Fibroblast of gingiva (primary cell): ENCODE measurements around the gene NTMT1.
A peak's percentile ranks its signal among the peaks of the same experiment; 100 is the strongest.
"Not testable (repeated sequence)": the region's sequence is repeated elsewhere in the genome, so short reads cannot be mapped to it uniquely, and the experiment has no call there.

Source experiments
- DNase-seq: peaks from one replicate; pipeline ENCODE4 v3.0.0-alpha.2; 2011; ENCODE audit warnings: low read depth

The NTMT1 gene

DNA sequence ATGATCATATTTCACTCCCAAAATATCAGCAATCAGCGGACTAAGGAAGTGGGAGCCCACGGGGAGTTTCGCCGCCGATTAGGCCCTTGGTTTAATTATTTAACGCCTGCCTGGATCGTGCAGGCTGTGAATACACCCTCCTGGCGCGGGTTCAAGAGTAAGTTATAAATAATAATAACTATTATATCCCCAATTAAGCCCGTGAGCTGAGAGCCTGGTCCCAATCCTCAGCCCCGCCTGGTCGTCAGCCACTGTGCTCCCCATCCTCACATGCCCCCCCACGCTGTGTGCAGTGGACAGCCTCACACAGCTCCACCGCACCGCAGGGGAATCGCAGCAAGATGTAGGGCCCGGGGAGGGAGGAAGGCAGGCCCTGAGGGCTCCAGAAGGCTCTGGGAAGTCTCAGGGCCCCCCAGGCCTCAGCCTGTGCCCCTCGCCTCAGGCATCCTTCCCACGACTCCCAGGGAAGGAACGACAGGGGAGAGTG is 28.6 kb downstream of the NTMT1 start:
- DNase-seq = no peak

- no peak for DNase-seq
Measured at GRCh38 chr9:129655154-129655553, 29.2 kb downstream of the NTMT1 start.

GRCh38 chr9:129655696-129656095 is 29.7 kb downstream of the NTMT1 start:
- no peak for DNase-seq

GRCh38 chr9:129656795-129657390 is 30.9 kb downstream of the NTMT1 start:
- no peak for DNase-seq

GRCh38 chr9:129661029-129661428 is 35.1 kb downstream of the NTMT1 start:
- DNase-seq = no peak

GRCh38 chr9:129662239-129662638 is 36.3 kb downstream of the NTMT1 start:
- not testable (repeated sequence) for DNase-seq

DNA sequence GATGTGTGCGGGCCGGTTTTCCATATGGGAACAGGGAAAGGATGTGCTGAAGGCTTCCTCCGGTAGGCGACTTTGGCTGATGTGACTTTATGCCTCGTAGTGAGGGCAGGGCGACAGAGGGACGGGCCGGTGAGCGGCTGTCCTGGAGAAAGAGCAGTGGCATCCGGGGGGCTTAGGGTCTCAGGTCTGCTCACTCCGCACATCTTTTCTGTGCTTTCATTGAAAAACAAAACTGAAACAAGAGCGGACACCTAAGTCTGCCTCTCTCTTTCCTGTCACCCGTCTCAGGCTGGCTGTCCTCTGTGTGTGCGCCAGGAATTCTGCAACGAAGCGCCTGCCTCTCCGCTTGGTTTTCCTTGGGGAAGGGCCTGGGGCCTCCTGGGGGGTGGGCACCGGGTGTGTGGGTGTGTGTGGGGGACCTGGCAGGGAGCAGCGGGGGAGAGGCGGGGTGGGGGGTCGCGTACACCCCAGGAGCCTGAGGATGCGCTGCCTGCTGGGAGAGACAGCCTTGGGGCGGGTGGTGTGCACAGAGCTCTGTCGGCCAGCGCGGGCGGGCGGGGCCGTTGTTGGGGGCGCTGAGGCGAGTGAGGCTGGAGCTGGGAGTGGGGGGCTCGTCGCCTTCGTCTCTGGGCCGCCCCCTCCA is 38.9 kb downstream of the NTMT1 start:
- DNase-seq = no peak

- peak; percentile 84 for DNase-seq
Measured at GRCh38 chr9:129665389-129665775, 39.4 kb downstream of the NTMT1 start, which contains the start of gene PRRX2. TSS of gene PRRX2 (plus strand) at chr9:129665647. CDS start at chr9:129665868, 221 bp downstream.

GRCh38 chr9:129665814-129666520 is 40.0 kb downstream of the NTMT1 start:
- DNase-seq = no peak

GRCh38 chr9:129666575-129666974 is 40.6 kb downstream of the NTMT1 start:
- DNase-seq = no peak

- DNase-seq = no peak
Measured at GRCh38 chr9:129667378-129667777, 41.4 kb downstream of the NTMT1 start.

DNA sequence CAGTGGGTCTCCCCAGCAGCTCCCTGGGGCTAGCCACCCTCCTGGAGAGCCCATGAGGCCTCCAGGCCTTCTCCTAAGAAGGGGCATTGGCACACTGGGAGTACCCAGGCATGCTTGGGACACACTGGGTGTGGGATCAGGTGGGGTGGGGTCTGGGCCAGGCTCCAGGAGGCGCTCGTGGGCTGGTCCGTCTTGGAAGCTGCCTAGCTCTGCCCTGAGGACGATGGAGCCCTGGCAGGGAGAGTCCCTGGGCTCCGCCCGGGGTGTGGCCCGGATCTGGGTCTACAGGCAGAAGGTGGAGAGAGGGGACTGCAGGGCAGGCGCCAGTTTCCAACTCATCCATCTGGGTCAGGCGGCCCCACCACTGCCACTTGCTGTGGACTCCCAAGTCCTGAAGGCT is 41.9 kb downstream of the NTMT1 start:
- DNase-seq = peak; percentile 50

GRCh38 chr9:129669141-129669718 is 43.3 kb downstream of the NTMT1 start:
- peak; percentile 70 for DNase-seq

DNA sequence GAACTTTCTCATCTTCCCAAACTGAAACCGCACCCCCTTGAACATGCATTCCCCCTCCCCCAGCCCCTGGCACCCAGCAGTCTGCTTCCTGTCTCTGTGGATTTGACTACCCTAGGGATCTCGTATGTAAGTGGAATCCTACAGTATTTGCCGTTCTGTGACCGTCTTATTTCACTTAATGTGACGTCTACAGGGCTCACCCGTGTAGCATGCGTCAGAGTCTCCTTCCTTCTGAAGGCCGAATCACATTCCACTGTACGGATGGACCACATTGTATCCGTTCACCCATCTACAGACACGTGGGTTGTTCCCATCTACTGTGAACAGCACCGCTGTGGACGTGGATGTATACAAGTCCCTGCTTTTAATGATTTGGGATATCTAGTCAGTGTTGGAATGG is 44.0 kb downstream of the NTMT1 start:
- peak; percentile 85 for DNase-seq

DNA sequence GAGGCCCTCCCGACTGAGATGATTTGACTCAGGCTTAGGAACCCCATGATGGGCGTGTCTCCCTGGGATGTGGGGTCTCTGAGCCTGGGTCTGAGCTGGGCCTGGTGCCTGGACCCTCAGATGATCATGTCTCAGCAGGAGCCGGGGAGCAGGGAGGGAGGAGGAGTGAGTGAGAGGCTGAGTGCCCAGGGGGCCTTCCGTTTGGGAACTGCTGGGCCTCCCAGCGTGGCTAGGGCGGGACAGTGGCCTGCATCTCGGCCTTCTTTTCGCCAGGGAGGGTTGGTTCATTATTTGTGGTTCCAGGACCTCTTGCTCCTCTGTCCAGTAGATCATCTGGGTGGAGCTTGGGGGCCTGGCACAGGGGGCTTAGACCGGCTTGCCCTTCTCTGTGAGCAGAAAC is 45.1 kb downstream of the NTMT1 start:
- DNase-seq = no peak

DNA sequence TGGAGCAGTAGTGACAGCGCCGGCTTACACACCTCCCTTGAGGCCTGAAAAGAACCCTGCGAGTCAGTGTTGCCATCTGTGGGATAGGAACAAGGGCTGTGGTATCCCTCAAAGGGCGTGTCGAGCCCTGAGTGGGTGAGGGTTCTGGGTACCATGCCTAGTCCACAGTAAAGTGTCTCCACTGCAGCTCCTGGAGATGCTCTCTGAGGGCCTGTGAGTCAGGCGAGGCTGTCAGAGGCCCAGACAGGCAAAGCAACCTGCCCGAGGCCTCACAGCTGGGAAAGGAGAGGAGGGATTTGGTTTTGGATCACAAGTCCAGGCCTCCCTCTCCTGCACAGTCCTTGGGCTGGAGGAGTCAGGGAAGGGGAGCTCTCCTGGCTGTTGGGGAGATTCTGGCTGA is 45.6 kb downstream of the NTMT1 start:
- no peak for DNase-seq

- DNase-seq = no peak
Measured at GRCh38 chr9:129672702-129673101, 46.7 kb downstream of the NTMT1 start.

DNA sequence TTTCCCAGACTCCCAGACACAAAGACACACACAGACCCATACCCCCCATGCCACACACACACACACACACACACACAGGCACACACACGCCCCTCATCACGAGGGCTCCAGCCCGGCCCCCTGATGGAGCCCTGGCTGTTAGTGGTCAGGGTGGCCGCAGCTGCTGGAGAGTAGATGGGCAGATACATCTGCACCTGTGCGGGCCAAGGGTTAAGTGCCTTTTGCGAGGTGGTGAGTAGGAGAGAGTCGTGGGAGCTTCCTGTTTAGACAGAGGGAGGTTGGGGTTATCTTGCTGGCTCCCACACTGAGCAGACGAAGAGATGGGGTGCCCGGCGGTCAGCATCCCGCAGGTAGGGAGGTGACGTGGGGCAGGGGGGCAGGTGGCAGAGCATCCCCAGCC is 47.6 kb downstream of the NTMT1 start:
- DNase-seq = no peak

DNA sequence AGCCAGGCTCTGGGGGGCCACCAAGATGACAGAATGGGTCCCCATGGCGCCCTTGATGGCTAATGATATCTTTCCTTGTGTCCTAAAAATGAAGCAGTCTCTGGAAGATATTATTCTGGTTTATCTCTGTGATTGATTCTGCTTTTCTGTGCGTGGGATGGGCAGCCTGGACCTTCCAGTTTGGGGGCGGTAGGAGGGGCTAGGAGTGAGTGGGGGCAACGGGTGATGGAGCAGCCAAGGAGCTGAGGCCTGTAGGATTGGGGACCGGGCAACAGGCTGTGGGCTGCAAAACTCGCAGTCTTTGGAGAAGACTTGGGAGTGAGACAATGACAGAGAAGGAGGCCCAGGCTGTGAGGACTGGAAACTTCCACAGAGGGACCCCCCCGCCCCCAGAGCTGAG is 48.3 kb downstream of the NTMT1 start:
- DNase-seq = no peak

GRCh38 chr9:129675620-129676019 is 49.7 kb downstream of the NTMT1 start:
- peak; percentile 14 for DNase-seq

GRCh38 chr9:129676287-129676686 is 50.3 kb downstream of the NTMT1 start:
- no peak for DNase-seq

DNA sequence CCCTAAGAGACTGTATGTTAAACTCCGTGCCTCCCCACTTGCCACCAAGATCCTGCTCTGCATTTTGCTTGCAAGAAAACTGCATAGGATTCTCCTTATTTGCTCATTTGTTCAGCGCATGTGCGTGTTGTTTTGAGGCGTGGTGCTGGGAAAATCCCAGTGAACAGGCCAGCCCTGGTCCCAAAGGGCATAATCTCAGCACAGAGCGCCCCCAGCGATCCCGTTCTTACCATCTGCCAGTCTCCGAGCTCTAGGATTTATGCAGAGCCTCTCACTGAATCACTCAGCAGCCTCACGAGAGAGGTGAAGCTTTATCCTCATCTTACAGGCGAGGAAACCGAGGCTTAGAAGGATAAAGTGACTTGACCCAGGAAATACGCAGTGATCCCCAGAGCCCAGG is 51.0 kb downstream of the NTMT1 start:
- peak; percentile 84 for DNase-seq

DNA sequence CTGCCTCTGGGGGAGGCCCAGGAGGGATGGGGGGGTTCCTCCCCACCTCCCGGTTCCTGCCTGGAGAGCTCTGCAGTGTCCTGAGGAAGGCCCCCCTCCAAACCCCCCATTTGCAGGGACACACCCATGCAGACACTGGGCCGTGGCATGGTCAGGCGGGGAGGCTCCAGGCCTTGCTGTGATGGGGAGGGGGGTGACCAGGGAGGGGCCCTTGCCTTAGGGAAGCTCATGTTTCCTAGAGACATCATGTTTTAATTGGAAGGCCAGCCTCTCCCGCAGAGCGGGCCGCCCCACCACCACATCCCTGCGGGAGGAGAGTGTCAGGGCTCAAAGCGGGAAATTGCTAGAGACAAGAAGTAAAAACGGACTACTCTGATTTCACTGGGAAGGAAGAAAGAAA is 51.5 kb downstream of the NTMT1 start:
- DNase-seq = peak; percentile 74
